A549 (cell line): ENCODE measurements around the gene FMNL2. TPM values are rescaled to one million over a fixed set of nuclear protein-coding genes. Genes with fewer than 3 reads are reported as not detected.
A peak's percentile ranks its signal among the peaks of the same experiment; 100 is the strongest.

Experiments used
- ATAC-seq, 2 experiments: fragments of 200-7000 bp in 1 of 2; fragments of >200 bp in 1 of 2; cut with Nextera tagmentation in 1 of 2; cut with Tn5 transposase in 1 of 2; 3 replicates each; pipeline versions ENCODE4 v1.8.0 to v1.9.1; 2018 to 2020; ENCODE audit warnings: mild to moderate bottlenecking in 1 of 2, moderate library complexity in 1 of 2
- CTCF ChIA-PET: fragments of 300-600 bp; sonication (Branson Sonifier 250); formaldehyde crosslinking; extraction: SDS; loops from one replicate; lab custom pipeline; 2021; ENCODE audit warnings: antibody characterized with exemption, inconsistent platforms; lab: Yijun Ruan, JAX
- POLR2A ChIA-PET: fragments of 350-600 bp; formaldehyde crosslinking; extraction: SDS; loops from one replicate; lab custom pipeline; 2021; ENCODE audit warnings: antibody characterized with exemption, inconsistent platforms; lab: Yijun Ruan, JAX
- DNase-seq, 2 experiments: peaks; one replicate each; pipeline versions ENCODE4 v3.0.0 to v3.0.0-alpha.2; 2011 to 2016; ENCODE audit warnings: low read depth in 1 of 2, low spot score in 1 of 2
- FAIRE-seq: peaks from 2 replicates; lab custom pipeline; 2011; peaks lifted over from hg19 to GRCh38; lab: Jason Lieb, UNC
- H3K27ac ChIP-seq, 2 experiments: fragments of >200 bp; sonication (Bioruptor Twin); formaldehyde crosslinking; 3 replicates each; pipeline ENCODE4 v1.5.1; 2016 to 2017
- H3K4me1 ChIP-seq: fragments of >200 bp; sonication (Bioruptor Twin); formaldehyde crosslinking; 3 replicates; pipeline ENCODE4 v1.6.1; 2016
- H3K4me2 ChIP-seq: fragments of >200 bp; sonication (Bioruptor Twin); formaldehyde crosslinking; 3 replicates; pipeline ENCODE4 v1.6.1; 2016
- H3K4me3 ChIP-seq: fragments of >200 bp; sonication (Bioruptor Twin); formaldehyde crosslinking; 3 replicates; pipeline ENCODE4 v1.5.1; 2016
- H3K9me3 ChIP-seq: fragments of >200 bp; sonication (Bioruptor Twin); formaldehyde crosslinking; 3 replicates; pipeline ENCODE4 v1.6.1; 2016
- ATOH8 ChIP-seq: fragments of 250-450 bp; sonication (Bioruptor Pico); IDR thresholded peaks from 2 replicates; pipeline ENCODE4 v1.5.0; 2020; ENCODE audit warnings: low read depth, mild to moderate bottlenecking, moderate library complexity
- BHLHE40 ChIP-seq: IDR thresholded peaks from 2 replicates; pipeline ENCODE4 v1.6.1; 2012; ENCODE audit warnings: low read depth, low read length, inconsistent platforms
- CBX2 ChIP-seq: fragments of 200-600 bp; sonication (generic); IDR thresholded peaks from 2 replicates; pipeline ENCODE4 v1.6.1; 2016; ENCODE audit warnings: low read depth, mild to moderate bottlenecking, borderline replicate concordance
- CEBPB ChIP-seq, 2 experiments: fragments of >200 bp in 1 of 2; sonication (Bioruptor Twin) in 1 of 2; formaldehyde crosslinking in 1 of 2; IDR thresholded peaks; 2 replicates each; pipeline ENCODE4 v1.6.1; 2012 to 2016
- CHD2 ChIP-seq: fragments of 150-350 bp; IDR thresholded peaks from 2 replicates; pipeline ENCODE4 v1.6.1; 2014; ENCODE audit warnings: low read length; ENCODE audit not compliant: partially characterized antibody
- E2F6 ChIP-seq: IDR thresholded peaks from 2 replicates; pipeline ENCODE4 v1.6.1; 2012; ENCODE audit warnings: low read depth, borderline replicate concordance
- EHF ChIP-seq: fragments of 250-450 bp; sonication (Bioruptor Pico); IDR thresholded peaks from 2 replicates; pipeline ENCODE4 v1.5.0; 2020; ENCODE audit warnings: mild to moderate bottlenecking
- ELK1 ChIP-seq: fragments of 150-350 bp; IDR thresholded peaks from 2 replicates; pipeline ENCODE4 v1.6.1; 2014; ENCODE audit warnings: low read depth, mild to moderate bottlenecking, low read length
- ESRRA ChIP-seq: fragments of 150-350 bp; IDR thresholded peaks from 2 replicates; pipeline ENCODE4 v1.6.1; 2014; ENCODE audit warnings: mild to moderate bottlenecking, low read length, borderline replicate concordance
- FOXS1 ChIP-seq: fragments of 250-450 bp; sonication (Bioruptor Pico); IDR thresholded peaks from 2 replicates; pipeline ENCODE4 v1.5.0; 2020; ENCODE audit warnings: mild to moderate bottlenecking, moderate library complexity
- GATA3 ChIP-seq: IDR thresholded peaks from 2 replicates; pipeline ENCODE4 v1.6.1; 2012; ENCODE audit warnings: borderline replicate concordance
- HDAC2 ChIP-seq: fragments of 200-600 bp; sonication (generic); IDR thresholded peaks from 2 replicates; pipeline ENCODE4 v1.6.1; 2016
- HES2 ChIP-seq: fragments of >200 bp; sonication (Bioruptor Twin); formaldehyde crosslinking; IDR thresholded peaks from 2 replicates; pipeline ENCODE4 v1.6.1; 2016
- HEYL ChIP-seq: fragments of 250-450 bp; sonication (Bioruptor Pico); IDR thresholded peaks from 2 replicates; pipeline ENCODE4 v1.8.0; 2021; ENCODE audit warnings: mild to moderate bottlenecking, moderate library complexity
- HOXB13 ChIP-seq: fragments of 250-450 bp; sonication (Bioruptor Pico); IDR thresholded peaks from 2 replicates; pipeline ENCODE4 v1.5.0; 2020; ENCODE audit warnings: low read depth, mild to moderate bottlenecking, moderate library complexity
- HOXB5 ChIP-seq: fragments of 250-450 bp; sonication (Bioruptor Pico); IDR thresholded peaks from 2 replicates; pipeline ENCODE4 v1.5.0; 2020; ENCODE audit warnings: mild to moderate bottlenecking, moderate library complexity
- JUNB ChIP-seq: fragments of >200 bp; sonication (Bioruptor Twin); formaldehyde crosslinking; IDR thresholded peaks from 2 replicates; pipeline ENCODE4 v1.6.1; 2016
- KDM1A ChIP-seq: fragments of 200-600 bp; sonication (generic); IDR thresholded peaks from 2 replicates; pipeline ENCODE4 v1.6.1; 2016; ENCODE audit warnings: low read depth, mild to moderate bottlenecking
- KDM5A ChIP-seq: fragments of 200-600 bp; sonication (generic); IDR thresholded peaks from 2 replicates; pipeline ENCODE4 v1.6.1; 2016; ENCODE audit warnings: antibody characterized with exemption, mild to moderate bottlenecking
- MYC ChIP-seq: IDR thresholded peaks from 2 replicates; pipeline ENCODE4 v1.6.1; 2012; ENCODE audit warnings: mild to moderate bottlenecking, inconsistent platforms, low read length, improper control_type of control experiment, borderline replicate concordance
- NR3C1 ChIP-seq: fragments of >200 bp; sonication (Bioruptor Twin); formaldehyde crosslinking; IDR thresholded peaks from 3 replicates; pipeline ENCODE4 v1.6.1; 2017
- PBX3 ChIP-seq: IDR thresholded peaks from 2 replicates; pipeline ENCODE4 v1.6.1; 2012
- POLR2A ChIP-seq: IDR thresholded peaks from 2 replicates; pipeline ENCODE4 v1.6.1; 2012; ENCODE audit warnings: mild to moderate bottlenecking, low read length
- POLR2AphosphoS2 ChIP-seq: conservative IDR thresholded peaks from 2 replicates; pipeline ENCODE4 v1.6.1; 2012; ENCODE audit warnings: low read length, improper control_type of control experiment, inconsistent platforms
- SMC3 ChIP-seq: fragments of >200 bp; sonication (Bioruptor Twin); formaldehyde crosslinking; IDR thresholded peaks from 3 replicates; pipeline ENCODE4 v1.6.1; 2018; ENCODE audit warnings: inconsistent platforms
- TP53 ChIP-seq: fragments of 250-450 bp; sonication (Bioruptor Pico); IDR thresholded peaks from 2 replicates; pipeline ENCODE4 v1.5.0; 2021; ENCODE audit warnings: mild to moderate bottlenecking, moderate library complexity
- ZC3H11A ChIP-seq: fragments of 450-650 bp; IDR thresholded peaks from 2 replicates; pipeline ENCODE4 v1.6.1; 2014; ENCODE audit warnings: antibody characterized with exemption, mild to moderate bottlenecking
- ZFP36 ChIP-seq: fragments of 450-650 bp; IDR thresholded peaks from 2 replicates; pipeline ENCODE4 v1.6.1; 2014; ENCODE audit warnings: borderline replicate concordance; ENCODE audit not compliant: partially characterized antibody
- ZNF302 ChIP-seq: fragments of 250-450 bp; sonication (Bioruptor Pico); IDR thresholded peaks from 2 replicates; pipeline ENCODE4 v1.9.0; 2021; ENCODE audit warnings: inconsistent platforms, mild to moderate bottlenecking, moderate library complexity
- ZSCAN20 ChIP-seq: fragments of 250-450 bp; sonication (Bioruptor Pico); IDR thresholded peaks from 2 replicates; pipeline ENCODE4 v1.8.0; 2022; ENCODE audit warnings: mild to moderate bottlenecking, moderate library complexity
- WGBS: methylation state at CpG from one replicate; pipeline ENCODE4 v1.1.6; 2017; ENCODE audit errors: missing lambda C conversion rate; 5-methylcytosine and 5-hydroxymethylcytosine counted together
- polyA plus RNA-seq, 4 experiments: library from polyadenylated mRNA; depleted of rRNA in 3 of 4; stranded (reverse); fragments of >200 nt; fragmentation: RNase III in 1 of 4; extraction: RNeasy Plus Mini Kit Qiagen cat#74134 plus additional on column Dnase treatment in 1 of 4; gene quantifications; 2 replicates in 3 of 4; 3 replicates in 1 of 4; pipeline ENCODE4 v1.2.3, GENCODE V29; 2011 to 2017

The FMNL2 gene
- polyA plus RNA-seq, 2 of the 4 experiments (the other 2 are of a cell fraction), result 27.9 to 36.5 TPM

GRCh38 chr2:152326710-152327109 lies 8.3 kb upstream of the FMNL2 start:
- no peak for DNase-seq
- POLR2A ChIA-PET, result no interaction called here
- 0 out of 3 replicates have a peak, but pooled peaks cover 3% of the 10 kb centered on the region for H3K4me1 ChIP-seq
- 96% methylated on average over 3 of the region's 3 CpGs for WGBS
- H3K4me2 ChIP-seq, result no peak overlapping the region
- no peak for FAIRE-seq
- no peak overlapping the region for H3K27ac ChIP-seq
- CTCF ChIA-PET, result no interaction called here
- TF ChIP-seq SMC3, result no peak
- TF ChIP-seq ZNF302 (CRISPR knock-in tag), result no peak
- no peak for TF ChIP-seq HDAC2
- no peak for TF ChIP-seq KDM1A
- TF ChIP-seq HOXB13 (CRISPR knock-in tag), result no peak
- no peak for TF ChIP-seq BHLHE40
- no peak for TF ChIP-seq NR3C1
- TF ChIP-seq HES2, result no peak
- TF ChIP-seq TP53, result no peak
- TF ChIP-seq JUNB, result no peak
- TF ChIP-seq GATA3, result no peak
- TF ChIP-seq HOXB5, result no peak
- no peak for TF ChIP-seq FOXS1
- TF ChIP-seq ZFP36, result no peak
- TF ChIP-seq HEYL (CRISPR knock-in tag), result no peak
- TF ChIP-seq ESRRA, result no peak
- H3K9me3 ChIP-seq, result no peaks in the 10 kb centered on the region
- no peak for ATAC-seq
- H3K4me3 ChIP-seq, result no peak overlapping the region

GRCh38 chr2:152328013-152328412 lies 7.0 kb upstream of the FMNL2 start:
- CTCF ChIA-PET, result no interaction called here
- FAIRE-seq, result no peak

GRCh38 chr2:152330235-152330866 lies 4.6 kb upstream of the FMNL2 start:
- CTCF ChIA-PET, result no interaction called here
- Histone ChIP-seq H3K27ac (no peak overlapping the region), H3K4me1 (peaks cover 6% of the 10 kb centered on the region; the same call in 2 of the 3 replicates), H3K4me3 (no peak overlapping the region)
- FAIRE-seq, result no peak
- ATAC-seq, result no peak
- no peak for DNase-seq
- TF ChIP-seq E2F6, result no peak
- TF ChIP-seq ELK1, result no peak
- TF ChIP-seq KDM5A, result no peak
- TF ChIP-seq BHLHE40, result no peak
- no peak for TF ChIP-seq CEBPB (IDR thresholded peaks at IDR 0.05)
- no peak for TF ChIP-seq POLR2A
- TF ChIP-seq PBX3, result no peak
- no peak for TF ChIP-seq CHD2
- TF ChIP-seq MYC, result no peak
- no peak for TF ChIP-seq HES2
- TF ChIP-seq TP53, result no peak
- no peak for TF ChIP-seq KDM1A
- no peak for TF ChIP-seq CBX2
- TF ChIP-seq SMC3, result no peak
- TF ChIP-seq ATOH8 (CRISPR knock-in tag), result no peak
- no peak for TF ChIP-seq EHF (CRISPR knock-in tag)
- no peak for TF ChIP-seq POLR2AphosphoS2
- TF ChIP-seq ZSCAN20 (CRISPR knock-in tag), result no peak
- no peak for TF ChIP-seq ESRRA
- no peak for TF ChIP-seq ZFP36
- TF ChIP-seq, all 56 proteins: peak for 0
- Histone ChIP-seq H3K9me3 (no peaks in the 10 kb centered on the region), H3K4me2 (no peak overlapping the region)
- POLR2A ChIA-PET, result no interaction called here
- 65% methylated on average over 4 of the region's 4 CpGs for WGBS

More at GRCh38 chr2:152328013-152328412, 7.0 kb upstream of the FMNL2 start:
- ATAC-seq, result no peak
- Histone ChIP-seq H3K9me3 (no peaks in the 10 kb centered on the region), H3K4me3 (no peak overlapping the region), H3K4me1 (no peaks in the 10 kb centered on the region), H3K4me2 (no peak overlapping the region), H3K27ac (no peak overlapping the region)
- WGBS, result 77% methylated on average over 2 of the region's 2 CpGs
- DNase-seq, result no peak
- POLR2A ChIA-PET, result no interaction called here
- no peak for TF ChIP-seq EHF (CRISPR knock-in tag)
- TF ChIP-seq ZC3H11A, result peak; percentile 36
